Trophoblast cell (in vitro differentiated cells and primary cell): ENCODE data around the gene LOXL1.
A peak's percentile ranks its signal among the peaks of the same experiment; 100 is the strongest.

Source experiments
- DNase-seq, 2 donors: peaks; one replicate each; pipeline ENCODE4 v3.0.0-alpha.2; 2016
- H2AFZ ChIP-seq: 2 replicates; pipeline ENCODE4 v1.6.1; 2013; ENCODE audit warnings: low read length, moderate library complexity, mild to moderate bottlenecking; ENCODE audit not compliant: insufficient read depth, poor library complexity
- H2AK5ac ChIP-seq: 2 replicates; pipeline ENCODE4 v1.6.1; 2013; ENCODE audit warnings: mild to moderate bottlenecking, low read length
- H2BK120ac ChIP-seq: 2 replicates; pipeline ENCODE4 v1.6.1; 2013; ENCODE audit warnings: low read length, mild to moderate bottlenecking, moderate library complexity; ENCODE audit not compliant: insufficient read depth, poor library complexity
- H2BK12ac ChIP-seq: 2 replicates; pipeline ENCODE4 v1.6.1; 2013; ENCODE audit warnings: mild to moderate bottlenecking, low read length, moderate library complexity
- H2BK5ac ChIP-seq: 2 replicates; pipeline ENCODE4 v1.6.1; 2013; ENCODE audit warnings: low read length, low read depth, moderate library complexity, mild to moderate bottlenecking; ENCODE audit not compliant: poor library complexity
- H3K14ac ChIP-seq: 2 replicates; pipeline ENCODE4 v1.6.1; 2013; ENCODE audit warnings: mild to moderate bottlenecking, low read length
- H3K18ac ChIP-seq: 2 replicates; pipeline ENCODE4 v1.6.1; 2013; ENCODE audit warnings: mild to moderate bottlenecking, low read length
- H3K23ac ChIP-seq: 2 replicates; pipeline ENCODE4 v1.6.1; 2013; ENCODE audit warnings: low read length
- H3K27ac ChIP-seq: 2 replicates; pipeline ENCODE4 v1.5.1; 2013; ENCODE audit warnings: low read depth, mild to moderate bottlenecking, inconsistent platforms, low read length, moderate library complexity
- H3K27me3 ChIP-seq: 2 replicates; pipeline ENCODE4 v1.6.1; 2013; ENCODE audit warnings: inconsistent platforms, mild to moderate bottlenecking, low read length, moderate library complexity; ENCODE audit not compliant: insufficient read depth
- H3K36me3 ChIP-seq, 2 experiments: 1 replicate in 1 of 2; 2 replicates in 1 of 2; pipeline ENCODE4 v1.6.1; 2013; ENCODE audit warnings: low read length in 2 of 2, mild to moderate bottlenecking in 2 of 2, moderate library complexity in 1 of 2; ENCODE audit not compliant: insufficient read depth in 2 of 2, control insufficient read depth in 1 of 2
- H3K4ac ChIP-seq: 2 replicates; pipeline ENCODE4 v1.6.1; 2013; ENCODE audit warnings: low read depth, mild to moderate bottlenecking, low read length, moderate library complexity
- H3K4me1 ChIP-seq, 2 experiments: 1 replicate in 1 of 2; 2 replicates in 1 of 2; pipeline ENCODE4 v1.6.1; 2013; ENCODE audit warnings: low read length in 2 of 2, mild to moderate bottlenecking in 2 of 2, moderate library complexity in 1 of 2; ENCODE audit not compliant: insufficient read depth in 2 of 2, control insufficient read depth in 1 of 2
- H3K4me2 ChIP-seq: 2 replicates; pipeline ENCODE4 v1.6.1; 2013; ENCODE audit warnings: inconsistent platforms, mild to moderate bottlenecking, low read length, moderate library complexity
- H3K4me3 ChIP-seq: 2 replicates; pipeline ENCODE4 v1.5.1; 2013; ENCODE audit warnings: mild to moderate bottlenecking, low read depth, low read length, inconsistent platforms
- H3K79me1 ChIP-seq: one replicate; pipeline ENCODE4 v1.6.1; 2013; ENCODE audit warnings: low read length
- H3K79me2 ChIP-seq: 2 replicates; pipeline ENCODE4 v1.6.1; 2013; ENCODE audit warnings: low read length, mild to moderate bottlenecking; ENCODE audit not compliant: control insufficient read depth, insufficient read depth, poor library complexity
- H3K9ac ChIP-seq: 2 replicates; pipeline ENCODE4 v1.6.1; 2013; ENCODE audit warnings: mild to moderate bottlenecking, low read length
- H3K9me3 ChIP-seq: 2 replicates; pipeline ENCODE4 v1.6.1; 2013; ENCODE audit warnings: low read depth, mild to moderate bottlenecking, control low read depth, inconsistent platforms, low read length; ENCODE audit not compliant: insufficient read depth
- H4K12ac ChIP-seq: 2 replicates; pipeline ENCODE4 v1.6.1; 2013; ENCODE audit warnings: low read depth, mild to moderate bottlenecking, low read length, moderate library complexity
- H4K8ac ChIP-seq: 2 replicates; pipeline ENCODE4 v1.6.1; 2013; ENCODE audit warnings: low read depth, mild to moderate bottlenecking, low read length, moderate library complexity
- H4K91ac ChIP-seq: one replicate; pipeline ENCODE4 v1.6.1; 2013; ENCODE audit warnings: low read depth, mild to moderate bottlenecking, low read length, moderate library complexity
- WGBS: extraction: QIAGEN DNeasy Blood & Tissue Kit; methylation state at CpG from one replicate; pipeline ENCODE4 v1.1.7; 2013; ENCODE audit warnings: missing lambda C conversion rate; ENCODE audit not compliant: insufficient read length, insufficient coverage; ENCODE audit errors: extremely low coverage; 5-methylcytosine and 5-hydroxymethylcytosine counted together

Gene LOXL1

DNA sequence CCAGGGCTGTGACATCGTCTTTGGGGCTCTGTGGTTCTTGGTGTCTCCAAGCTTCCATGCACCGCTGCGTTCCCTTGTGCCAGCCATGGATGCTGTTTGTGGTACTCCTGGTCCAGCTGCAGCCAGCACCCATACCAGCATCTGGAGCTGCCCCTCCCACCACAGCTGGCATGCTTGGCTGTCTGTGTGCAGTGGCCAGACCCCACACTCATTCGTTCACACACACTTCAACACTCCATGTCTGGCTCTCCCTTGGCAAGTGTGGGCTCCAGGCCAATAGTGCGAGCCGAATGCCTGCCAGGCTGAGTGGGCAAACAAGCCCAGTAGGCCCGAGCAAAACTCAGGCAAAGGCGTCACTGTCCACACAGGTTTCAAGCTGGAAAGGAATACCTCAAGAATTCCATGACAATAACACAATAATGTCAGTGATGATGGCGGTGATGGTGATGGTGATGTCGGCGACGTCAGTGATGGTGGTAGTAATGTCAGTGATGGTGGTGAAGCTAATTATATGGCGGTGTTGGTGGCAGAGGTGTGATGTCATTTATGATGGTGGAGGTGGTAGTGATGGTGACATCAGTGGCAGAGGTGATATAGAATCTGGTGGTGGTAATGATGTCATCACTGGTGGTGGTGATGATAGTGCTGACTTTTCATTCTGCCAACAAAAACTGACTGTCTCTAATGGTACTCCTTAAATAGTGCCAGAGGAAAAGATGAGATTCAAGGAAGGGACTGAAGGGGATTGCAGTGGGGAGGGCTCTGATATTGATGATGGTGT lies 33.6 kb upstream of the LOXL1 start:
- Histone ChIP-seq H3K4me3 (no peak overlapping the region), H3K14ac (no peak overlapping the region), H3K18ac (no peak overlapping the region), H3K27me3 (no peaks in the 10 kb centered on the region), H3K9me3 (peaks cover 12% of the 10 kb centered on the region), H3K79me1 (no peaks in the 10 kb centered on the region), H3K36me3 (no peaks in the 10 kb centered on the region), H2BK120ac (no peak overlapping the region), H2AK5ac (no peak overlapping the region), H3K4me2 (no peak overlapping the region), H2BK12ac (no peak overlapping the region), H2AFZ (no peak overlapping the region), H3K79me2 (no peaks in the 10 kb centered on the region), H3K27ac (no peak overlapping the region), H4K91ac (no peak overlapping the region), H3K4me1 (no peaks in the 10 kb centered on the region), H3K23ac (no peak overlapping the region), H3K9ac (no peak overlapping the region), H3K4ac (no peak overlapping the region), H2BK5ac (no peak overlapping the region), H4K8ac (no peak overlapping the region), H4K12ac (no peak overlapping the region)
- no CpG with 5 or more reads among the region's 13 CpGs for WGBS
- DNase-seq: no peak

GRCh38 chr15:73894133-73894814 lies 32.0 kb upstream of the LOXL1 start:
- Histone ChIP-seq H2BK12ac (no peak overlapping the region), H2BK5ac (no peak overlapping the region), H3K27ac (no peak overlapping the region), H3K79me1 (no peaks in the 10 kb centered on the region), H3K4me3 (no peak overlapping the region), H3K9ac (no peak overlapping the region), H3K23ac (no peak overlapping the region), H2AFZ (no peak overlapping the region), H2AK5ac (no peak overlapping the region), H3K4ac (no peak overlapping the region), H3K18ac (no peak overlapping the region), H3K14ac (no peak overlapping the region), H3K79me2 (no peaks in the 10 kb centered on the region), H3K36me3 (no peaks in the 10 kb centered on the region), H3K9me3 (peaks cover 12% of the 10 kb centered on the region), H3K27me3 (no peaks in the 10 kb centered on the region), H2BK120ac (no peak overlapping the region), H3K4me2 (no peak overlapping the region), H4K91ac (no peak overlapping the region), H4K12ac (no peak overlapping the region), H4K8ac (no peak overlapping the region), H3K4me1 (no peaks in the 10 kb centered on the region)
- WGBS: no CpG with 5 or more reads among the region's 12 CpGs
- DNase-seq: no peak

DNA sequence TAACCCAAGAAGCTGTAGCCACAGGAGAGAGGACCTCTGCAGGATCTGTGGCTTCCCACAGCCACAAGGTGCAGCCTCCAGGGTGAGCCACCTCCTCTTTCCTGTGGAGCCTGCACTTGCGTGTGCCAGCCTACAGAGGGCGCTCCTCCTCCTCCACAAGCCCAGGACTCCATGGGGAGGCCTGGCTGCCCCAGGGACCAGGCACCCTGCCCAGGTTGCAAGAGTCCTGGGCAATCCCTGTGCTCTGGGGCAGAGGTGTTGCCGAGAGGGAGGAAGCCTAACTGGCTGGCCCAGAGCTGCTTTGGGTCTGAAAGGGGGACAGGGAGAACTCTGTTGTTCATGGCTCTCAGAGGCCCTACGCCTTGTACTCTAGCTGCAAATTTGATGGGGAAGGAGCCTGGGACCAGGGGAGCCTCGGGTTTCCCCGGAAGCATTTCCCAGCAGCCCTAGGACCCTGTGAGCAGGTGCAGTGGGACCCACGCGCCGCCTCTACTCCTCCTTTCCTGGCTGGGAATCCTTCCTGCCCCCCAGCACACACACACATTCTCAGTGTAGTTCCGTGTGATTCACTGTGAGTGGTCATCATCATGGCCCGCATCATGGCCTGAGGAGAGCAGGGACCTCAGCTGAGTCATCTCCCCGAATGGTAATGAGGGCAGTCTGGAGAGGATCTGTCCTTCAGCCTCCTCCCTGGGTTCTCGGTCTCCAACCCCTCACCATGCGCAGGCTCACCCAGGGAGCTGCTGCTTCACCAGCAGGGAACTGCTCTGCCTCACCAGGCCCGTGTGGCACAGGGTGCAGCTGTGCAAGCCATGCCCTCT lies 28.6 kb upstream of the LOXL1 start:
- Histone ChIP-seq H3K4me2 (no peak overlapping the region), H3K4me1 (no peaks in the 10 kb centered on the region), H3K9me3 (peaks cover 4% of the 10 kb centered on the region), H3K4me3 (no peak overlapping the region), H4K91ac (no peak overlapping the region), H3K14ac (no peak overlapping the region), H3K36me3 (no peaks in the 10 kb centered on the region), H4K12ac (no peak overlapping the region), H2BK5ac (no peak overlapping the region), H2BK12ac (no peak overlapping the region), H3K18ac (no peak overlapping the region), H3K9ac (no peak overlapping the region), H3K79me1 (no peaks in the 10 kb centered on the region), H4K8ac (no peak overlapping the region), H3K27me3 (no peaks in the 10 kb centered on the region), H2AFZ (no peak overlapping the region), H3K23ac (no peak overlapping the region), H2AK5ac (no peak overlapping the region), H3K27ac (no peak overlapping the region), H2BK120ac (no peak overlapping the region), H3K4ac (no peak overlapping the region), H3K79me2 (no peaks in the 10 kb centered on the region)
- DNase-seq: peak; percentile 90 to 94
- no CpG with 5 or more reads among the region's 15 CpGs for WGBS

DNA sequence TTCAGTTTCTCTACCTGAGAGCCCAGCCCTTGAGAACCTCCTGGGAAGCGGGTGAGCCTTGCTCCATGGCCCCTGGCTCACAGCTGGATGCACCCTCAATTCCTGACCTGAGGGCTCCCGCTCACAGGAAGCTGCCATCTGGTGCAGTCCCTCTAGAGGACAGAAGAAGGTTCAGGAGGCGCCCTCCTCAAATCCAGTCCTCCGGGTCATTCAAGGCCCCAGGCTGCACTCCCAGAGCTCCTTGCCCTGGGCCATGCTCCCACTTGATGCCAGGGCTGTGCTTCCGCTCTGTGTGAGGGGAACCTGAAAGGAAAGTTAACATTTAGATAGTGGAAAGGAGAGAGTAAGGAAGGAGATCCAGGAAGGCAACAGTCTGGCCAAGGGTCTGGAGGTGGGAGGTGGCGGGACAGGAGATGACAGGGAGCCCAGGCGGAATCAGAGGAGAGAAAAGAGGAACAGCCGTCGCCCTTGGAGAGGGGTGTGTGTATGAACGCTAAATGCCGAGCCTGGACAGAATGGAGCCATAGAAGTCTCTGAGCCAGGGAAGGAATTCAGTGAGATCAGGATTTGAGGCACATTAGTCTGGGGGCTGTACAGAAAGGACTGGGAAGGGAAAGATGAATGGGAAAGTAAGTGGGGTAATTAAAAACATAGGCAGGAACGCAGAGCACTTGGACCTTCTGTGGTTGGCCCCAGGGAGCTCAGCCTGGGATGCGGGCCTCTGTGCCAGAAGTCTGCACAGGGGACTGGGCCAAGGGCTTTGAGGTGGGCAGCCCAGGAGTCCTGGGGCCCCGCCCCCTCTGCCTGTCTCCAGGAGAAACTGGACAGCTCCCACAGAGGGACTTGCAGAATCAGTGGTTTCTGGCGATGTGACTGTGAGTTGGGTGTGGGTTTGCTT lies 26.8 kb upstream of the LOXL1 start:
- no peaks in the 10 kb centered on the region for H3K36me3 ChIP-seq
- no peak overlapping the region for H3K18ac ChIP-seq
- no peak overlapping the region for H2BK12ac ChIP-seq
- no peak overlapping the region for H2BK5ac ChIP-seq
- no peak overlapping the region for H4K91ac ChIP-seq
- no peak overlapping the region for H2BK120ac ChIP-seq
- no peak overlapping the region for H2AK5ac ChIP-seq
- H3K4me2 ChIP-seq: no peak overlapping the region
- no peak overlapping the region for H3K9ac ChIP-seq
- no peak overlapping the region for H3K14ac ChIP-seq
- H3K9me3 ChIP-seq: no peaks in the 10 kb centered on the region
- no peaks in the 10 kb centered on the region for H3K79me2 ChIP-seq
- no peak overlapping the region for H4K8ac ChIP-seq
- no peak overlapping the region for H3K23ac ChIP-seq
- peak; percentile 42 for DNase-seq
- H4K12ac ChIP-seq: no peak overlapping the region
- no peaks in the 10 kb centered on the region for H3K4me1 ChIP-seq
- H3K79me1 ChIP-seq: no peaks in the 10 kb centered on the region
- no CpG with 5 or more reads among the region's 15 CpGs for WGBS
- no peaks in the 10 kb centered on the region for H3K27me3 ChIP-seq
- no peak overlapping the region for H2AFZ ChIP-seq
- no peak overlapping the region for H3K4me3 ChIP-seq
- no peak overlapping the region for H3K4ac ChIP-seq
- no peak overlapping the region for H3K27ac ChIP-seq
